ENCODE results near the gene RBMS3.
A peak's percentile ranks its signal among the peaks of the same experiment; 100 is the strongest.

RBMS3 gene

GRCh38 chr3:29275309-29275708, 5.6 kb upstream of the RBMS3 start:
- Histone ChIP-seq H3K9me3 (ENCODE audit: control insufficient read depth, insufficient read depth, low read length) (no peaks in the 10 kb centered on the region), H3K36me3 (ENCODE audit: control insufficient read depth, insufficient read depth, low read length) (no peaks in the 10 kb centered on the region), H3K27me3 (ENCODE audit: control insufficient read depth, insufficient read depth, low read length) (no peaks in the 10 kb centered on the region), H3K4me3 (ENCODE audit: low read length) (no peak overlapping the region), H3K4me1 (ENCODE audit: control insufficient read depth, insufficient read depth, low read length) (peaks cover 2% of the 10 kb centered on the region; the same call in 1 of the 2 replicates), H3K27ac (ENCODE audit: low read length) (no peak overlapping the region)
- DNase-seq (ENCODE audit: low read depth, low spot score) = no peak
- no CpG with 5 or more reads among the region's 3 CpGs for WGBS (ENCODE audit: insufficient coverage, insufficient read length)

GRCh38 chr3:29277249-29277648, 3.6 kb upstream of the RBMS3 start:
- no peak overlapping the region for H3K4me3 ChIP-seq (ENCODE audit: low read length)
- H3K36me3 ChIP-seq (ENCODE audit: control insufficient read depth, insufficient read depth, low read length) = no peaks in the 10 kb centered on the region
- no peak for DNase-seq (ENCODE audit: low read depth, low spot score)
- H3K27me3 ChIP-seq (ENCODE audit: control insufficient read depth, insufficient read depth, low read length) = no peaks in the 10 kb centered on the region
- no CpG with 5 or more reads among the region's 6 CpGs for WGBS (ENCODE audit: insufficient coverage, insufficient read length)
- H3K4me1 ChIP-seq (ENCODE audit: control insufficient read depth, insufficient read depth, low read length) = peaks cover 2% of the 10 kb centered on the region; the same call in 1 of the 2 replicates
- no peaks in the 10 kb centered on the region for H3K9me3 ChIP-seq (ENCODE audit: control insufficient read depth, insufficient read depth, low read length)
- no peak overlapping the region for H3K27ac ChIP-seq (ENCODE audit: low read length)

- no peak overlapping the region for H3K4me3 ChIP-seq (ENCODE audit: low read length)
- no CpG with 5 or more reads among the region's 4 CpGs for WGBS (ENCODE audit: insufficient coverage, insufficient read length)
- peaks cover 2% of the 10 kb centered on the region; the same call in 1 of the 2 replicates for H3K4me1 ChIP-seq (ENCODE audit: control insufficient read depth, insufficient read depth, low read length)
- H3K27ac ChIP-seq (ENCODE audit: low read length) = no peak overlapping the region
- no peaks in the 10 kb centered on the region for H3K27me3 ChIP-seq (ENCODE audit: control insufficient read depth, insufficient read depth, low read length)
- H3K36me3 ChIP-seq (ENCODE audit: control insufficient read depth, insufficient read depth, low read length) = no peaks in the 10 kb centered on the region
- H3K9me3 ChIP-seq (ENCODE audit: control insufficient read depth, insufficient read depth, low read length) = no peaks in the 10 kb centered on the region
- no peak for DNase-seq (ENCODE audit: low read depth, low spot score)
These were observed 1.6 kb upstream of the RBMS3 start for GRCh38 chr3:29279286-29279685.

- WGBS (ENCODE audit: insufficient coverage, insufficient read length) = no CpG with 5 or more reads among the region's 8 CpGs
- Histone ChIP-seq H3K4me3 (ENCODE audit: low read length) (no peak overlapping the region), H3K36me3 (ENCODE audit: control insufficient read depth, insufficient read depth, low read length) (no peaks in the 10 kb centered on the region), H3K27ac (ENCODE audit: low read length) (no peak overlapping the region), H3K27me3 (ENCODE audit: control insufficient read depth, insufficient read depth, low read length) (no peaks in the 10 kb centered on the region), H3K4me1 (ENCODE audit: control insufficient read depth, insufficient read depth, low read length) (peaks cover 2% of the 10 kb centered on the region; the same call in 1 of the 2 replicates), H3K9me3 (ENCODE audit: control insufficient read depth, insufficient read depth, low read length) (no peaks in the 10 kb centered on the region)
- no peak for DNase-seq (ENCODE audit: low read depth, low spot score)
These were observed 1.1 kb upstream of the RBMS3 start for GRCh38 chr3:29279806-29280205.

- Histone ChIP-seq H3K27ac (ENCODE audit: low read length) (no peak overlapping the region), H3K4me3 (ENCODE audit: low read length) (no peak overlapping the region; the same call in 1 of the 2 replicates), H3K9me3 (ENCODE audit: control insufficient read depth, insufficient read depth, low read length) (no peaks in the 10 kb centered on the region), H3K27me3 (ENCODE audit: control insufficient read depth, insufficient read depth, low read length) (no peaks in the 10 kb centered on the region), H3K36me3 (ENCODE audit: control insufficient read depth, insufficient read depth, low read length) (no peaks in the 10 kb centered on the region), H3K4me1 (ENCODE audit: control insufficient read depth, insufficient read depth, low read length) (peaks cover 2% of the 10 kb centered on the region; the same call in 1 of the 2 replicates)
- no CpG with 5 or more reads among the region's 3 CpGs for WGBS (ENCODE audit: insufficient coverage, insufficient read length)
- no peak for DNase-seq (ENCODE audit: low read depth, low spot score)
These were observed 148 bp downstream of the RBMS3 start for GRCh38 chr3:29281094-29281343.

- Histone ChIP-seq H3K4me1 (ENCODE audit: control insufficient read depth, insufficient read depth, low read length) (peaks cover 2% of the 10 kb centered on the region; the same call in 1 of the 2 replicates), H3K27ac (ENCODE audit: low read length) (no peak overlapping the region), H3K4me3 (ENCODE audit: low read length) (peak overlapping the region; percentile 3; the same call in 1 of the 2 replicates), H3K9me3 (ENCODE audit: control insufficient read depth, insufficient read depth, low read length) (no peaks in the 10 kb centered on the region), H3K27me3 (ENCODE audit: control insufficient read depth, insufficient read depth, low read length) (no peaks in the 10 kb centered on the region), H3K36me3 (ENCODE audit: control insufficient read depth, insufficient read depth, low read length) (no peaks in the 10 kb centered on the region)
- no peak for DNase-seq (ENCODE audit: low read depth, low spot score)
- WGBS (ENCODE audit: insufficient coverage, insufficient read length) = no CpG with 5 or more reads among the region's 18 CpGs
These were observed 722 bp downstream of the RBMS3 start for GRCh38 chr3:29281344-29282241.

GRCh38 chr3:29282427-29283230, 1.8 kb downstream of the RBMS3 start:
- no peak overlapping the region for H3K4me3 ChIP-seq (ENCODE audit: low read length)
- no peak for DNase-seq (ENCODE audit: low read depth, low spot score)

GRCh38 chr3:29283231-29284119, 2.6 kb downstream of the RBMS3 start:
- peaks cover 1% of the 10 kb centered on the region; the same call in 1 of the 2 replicates for H3K4me1 ChIP-seq (ENCODE audit: control insufficient read depth, insufficient read depth, low read length)
- no peaks in the 10 kb centered on the region for H3K36me3 ChIP-seq (ENCODE audit: control insufficient read depth, insufficient read depth, low read length)
- WGBS (ENCODE audit: insufficient coverage, insufficient read length) = 100% methylated on average over 1 of the region's 4 CpGs
- no peak overlapping the region for H3K4me3 ChIP-seq (ENCODE audit: low read length)
- no peaks in the 10 kb centered on the region for H3K9me3 ChIP-seq (ENCODE audit: control insufficient read depth, insufficient read depth, low read length)
- DNase-seq (ENCODE audit: low read depth, low spot score) = no peak
- H3K27me3 ChIP-seq (ENCODE audit: control insufficient read depth, insufficient read depth, low read length) = no peaks in the 10 kb centered on the region
- no peak overlapping the region for H3K27ac ChIP-seq (ENCODE audit: low read length)

More at GRCh38 chr3:29282427-29283230, 1.8 kb downstream of the RBMS3 start:
- H3K4me1 ChIP-seq (ENCODE audit: control insufficient read depth, insufficient read depth, low read length) = peaks cover 2% of the 10 kb centered on the region; the same call in 1 of the 2 replicates
- H3K36me3 ChIP-seq (ENCODE audit: control insufficient read depth, insufficient read depth, low read length) = no peaks in the 10 kb centered on the region
- H3K27me3 ChIP-seq (ENCODE audit: control insufficient read depth, insufficient read depth, low read length) = no peaks in the 10 kb centered on the region
- no peaks in the 10 kb centered on the region for H3K9me3 ChIP-seq (ENCODE audit: control insufficient read depth, insufficient read depth, low read length)
- WGBS (ENCODE audit: insufficient coverage, insufficient read length) = no CpG with 5 or more reads among the region's 13 CpGs
- no peak overlapping the region for H3K27ac ChIP-seq (ENCODE audit: low read length)

GRCh38 chr3:29284497-29284896, 3.6 kb downstream of the RBMS3 start:
- H3K36me3 ChIP-seq (ENCODE audit: control insufficient read depth, insufficient read depth, low read length) = no peaks in the 10 kb centered on the region
- H3K9me3 ChIP-seq (ENCODE audit: control insufficient read depth, insufficient read depth, low read length) = no peaks in the 10 kb centered on the region
- no peak for DNase-seq (ENCODE audit: low read depth, low spot score)
- no peaks in the 10 kb centered on the region for H3K27me3 ChIP-seq (ENCODE audit: control insufficient read depth, insufficient read depth, low read length)
- WGBS (ENCODE audit: insufficient coverage, insufficient read length) = no CpG with 5 or more reads among the region's 2 CpGs
- H3K4me3 ChIP-seq (ENCODE audit: low read length) = no peak overlapping the region
- H3K27ac ChIP-seq (ENCODE audit: low read length) = no peak overlapping the region
- peaks cover 1% of the 10 kb centered on the region; the same call in 1 of the 2 replicates for H3K4me1 ChIP-seq (ENCODE audit: control insufficient read depth, insufficient read depth, low read length)

Measured in iPS DF 6.9 (cell line).